H1 (cell line): ENCODE data around the gene IL18BP. TPM values are rescaled to one million over a fixed set of nuclear protein-coding genes. Genes with fewer than 3 reads are reported as not detected.

Source experiments
- CTCF ChIA-PET: fragments of 300-600 bp; sonication (Branson Sonifier 250); formaldehyde crosslinking; loops from one replicate; lab custom pipeline; 2021; ENCODE audit not compliant: partially characterized antibody; lab: Charles Lee
- POLR2A ChIA-PET: fragments of 300-600 bp; sonication (Branson Sonifier 250); formaldehyde crosslinking; loops from one replicate; lab custom pipeline; 2021; ENCODE audit warnings: inconsistent platforms; ENCODE audit not compliant: partially characterized antibody; lab: Charles Lee
- DNase-seq, 2 experiments: peaks; one replicate each; pipeline versions ENCODE4 v3.0.0 to v3.0.0-alpha.2; 2010 to 2022; ENCODE audit warnings: low spot score in 2 of 2, low read depth in 1 of 2, mixed read lengths in 1 of 2
- FAIRE-seq: peaks from 2 replicates; lab custom pipeline; 2011; peaks lifted over from hg19 to GRCh38; lab: Jason Lieb, UNC
- H2AFZ ChIP-seq: 2 replicates; pipeline ENCODE4 v1.8.1; 2012; ENCODE audit warnings: low read length, inconsistent platforms
- H2AK5ac ChIP-seq: 2 replicates; pipeline ENCODE4 v1.6.1; 2013; ENCODE audit warnings: low read depth, low read length
- H2BK120ac ChIP-seq: replicated peaks from 2 replicates; pipeline ENCODE3; 2013; ENCODE audit warnings: low read depth, low read length, inconsistent platforms
- H2BK12ac ChIP-seq: 2 replicates; pipeline ENCODE4 v1.6.1; 2013; ENCODE audit warnings: low read depth, low read length
- H2BK15ac ChIP-seq: 2 replicates; pipeline ENCODE4 v1.6.1; 2013; ENCODE audit warnings: low read length
- H2BK20ac ChIP-seq: 2 replicates; pipeline ENCODE4 v1.6.1; 2013; ENCODE audit warnings: low read length
- H2BK5ac ChIP-seq: 2 replicates; pipeline ENCODE4 v1.6.1; 2013; ENCODE audit warnings: low read depth, low read length
- H3K14ac ChIP-seq: 2 replicates; pipeline ENCODE4 v1.6.1; 2013; ENCODE audit warnings: inconsistent platforms; ENCODE audit not compliant: insufficient read length
- H3K18ac ChIP-seq: 2 replicates; pipeline ENCODE4 v1.6.1; 2013; ENCODE audit warnings: low read length; ENCODE audit errors: extremely low read depth
- H3K23ac ChIP-seq: 2 replicates; pipeline ENCODE4 v1.6.1; 2013; ENCODE audit warnings: inconsistent platforms; ENCODE audit not compliant: insufficient read length
- H3K23me2 ChIP-seq: 2 replicates; pipeline ENCODE4 v1.6.1; 2013; ENCODE audit warnings: low read depth, low read length
- H3K27ac ChIP-seq: 2 replicates; pipeline ENCODE4 v1.6.1; 2011; ENCODE audit warnings: low read depth, low read length, inconsistent platforms
- H3K27me3 ChIP-seq, 4 experiments: replicated peaks in 1 of 4; 1 replicate in 1 of 4; 2 replicates in 3 of 4; pipeline versions ENCODE4 v1.6.1 to v1.8.1; 2011 to 2013; ENCODE audit warnings: low read length in 3 of 4, mild to moderate bottlenecking in 3 of 4, inconsistent platforms in 2 of 4, mixed read lengths in 2 of 4, moderate library complexity in 1 of 4; ENCODE audit not compliant: control insufficient read depth in 3 of 4, insufficient read depth in 3 of 4; ENCODE audit errors: extremely low read depth in 1 of 4
- H3K36me3 ChIP-seq, 4 experiments: 2 replicates each; pipeline versions ENCODE4 v1.6.1 to v1.8.1; 2011 to 2013; ENCODE audit warnings: mild to moderate bottlenecking in 4 of 4, low read length in 3 of 4, moderate library complexity in 2 of 4, control low read depth in 1 of 4, inconsistent platforms in 1 of 4; ENCODE audit not compliant: insufficient read depth in 4 of 4, control insufficient read depth in 2 of 4
- H3K4ac ChIP-seq: replicated peaks from 2 replicates; pipeline ENCODE3; 2013; ENCODE audit warnings: low read length, low read depth, mixed read lengths, inconsistent platforms; ENCODE audit not compliant: insufficient read length
- H3K4me1 ChIP-seq, 4 experiments: replicated peaks in 1 of 4; 1 replicate in 1 of 4; 2 replicates in 3 of 4; pipeline versions ENCODE4 v1.6.1 to v1.8.1; 2011 to 2013; ENCODE audit warnings: low read length in 3 of 4, inconsistent platforms in 2 of 4, mixed read lengths in 1 of 4; ENCODE audit not compliant: insufficient read depth in 4 of 4, control insufficient read depth in 3 of 4
- H3K4me2 ChIP-seq, 2 experiments: 2 replicates each; pipeline versions ENCODE4 v1.6.1 to v1.8.1; 2011 to 2013; ENCODE audit warnings: low read depth in 2 of 2, low read length in 2 of 2, control low read depth in 1 of 2, inconsistent platforms in 1 of 2, mild to moderate bottlenecking in 1 of 2; ENCODE audit not compliant: insufficient read depth in 1 of 2
- H3K4me3 ChIP-seq, 4 experiments: fragments of 200-600, 300-600 bp in 1 of 4; sonication (generic), shearing (Covaris generic), sonication (Bioruptor Twin) in 1 of 4; 2 replicates each; pipeline versions ENCODE4 v1.5.1 to v1.8.1; 2011 to 2016; ENCODE audit warnings: low read length in 4 of 4, low read depth in 3 of 4, control low read depth in 2 of 4, inconsistent platforms in 2 of 4, mild to moderate bottlenecking in 2 of 4, mixed read lengths in 1 of 4, moderate library complexity in 1 of 4; ENCODE audit not compliant: insufficient read depth in 2 of 4; ENCODE audit errors: extremely low read depth in 1 of 4
- H3K56ac ChIP-seq: replicated peaks from 2 replicates; pipeline ENCODE3; 2013; ENCODE audit warnings: low read depth, mild to moderate bottlenecking, mixed read lengths, low read length, inconsistent platforms; ENCODE audit not compliant: insufficient read length
- H3K79me1 ChIP-seq: 2 replicates; pipeline ENCODE4 v1.6.1; 2013; ENCODE audit warnings: low read depth, low read length, control low read depth
- H3K79me2 ChIP-seq, 2 experiments: 2 replicates each; pipeline versions ENCODE4 v1.6.1 to v1.8.1; 2012 to 2013; ENCODE audit warnings: low read length in 2 of 2, mild to moderate bottlenecking in 2 of 2, inconsistent platforms in 1 of 2; ENCODE audit not compliant: insufficient read depth in 2 of 2, control insufficient read depth in 1 of 2
- H3K9ac ChIP-seq, 4 experiments: replicated peaks in 1 of 4; 1 replicate in 1 of 4; 2 replicates in 3 of 4; pipeline versions ENCODE4 v1.6.1 to v1.8.1; 2011 to 2013; ENCODE audit warnings: low read depth in 3 of 4, low read length in 3 of 4, control low read depth in 2 of 4, mild to moderate bottlenecking in 2 of 4, moderate library complexity in 2 of 4, inconsistent platforms in 1 of 4; ENCODE audit errors: extremely low read depth in 1 of 4
- H3K9me3 ChIP-seq, 2 experiments: 2 replicates each; pipeline versions ENCODE4 v1.6.1 to v1.8.1; 2012 to 2013; ENCODE audit warnings: mild to moderate bottlenecking in 2 of 2, moderate library complexity in 2 of 2, control low read depth in 1 of 2, inconsistent platforms in 1 of 2, low read depth in 1 of 2, low read length in 1 of 2, mixed read lengths in 1 of 2; ENCODE audit not compliant: insufficient read depth in 2 of 2
- H4K20me1 ChIP-seq, 2 experiments: replicated peaks in 1 of 2; 2 replicates each; pipeline versions ENCODE3 to v1.8.1; 2011 to 2013; ENCODE audit warnings: inconsistent platforms in 2 of 2, low read length in 2 of 2, mild to moderate bottlenecking in 1 of 2; ENCODE audit not compliant: insufficient read depth in 2 of 2, control insufficient read depth in 1 of 2
- H4K5ac ChIP-seq: 2 replicates; pipeline ENCODE4 v1.6.1; 2013; ENCODE audit warnings: low read length, low read depth, mixed read lengths, inconsistent platforms; ENCODE audit not compliant: insufficient read length
- H4K8ac ChIP-seq: 2 replicates; pipeline ENCODE4 v1.8.0; 2013; ENCODE audit warnings: mild to moderate bottlenecking, moderate library complexity, low read length, inconsistent platforms; ENCODE audit not compliant: insufficient read depth; ENCODE audit errors: extremely low read depth
- H4K91ac ChIP-seq: replicated peaks from 2 replicates; pipeline ENCODE3; 2013; ENCODE audit warnings: low read length, mixed read lengths, inconsistent platforms; ENCODE audit not compliant: insufficient read length
- CBX8 ChIP-seq: fragments of 300-800, 300-1000 bp; sonication (generic); IDR thresholded peaks from 2 replicates; pipeline ENCODE4 v1.7.1; 2016; ENCODE audit warnings: low read depth, low read length, borderline replicate concordance
- GABPA ChIP-seq: IDR thresholded peaks from 2 replicates; pipeline ENCODE4 v1.6.1; 2011; ENCODE audit warnings: mild to moderate bottlenecking, low read length, moderate library complexity, borderline replicate concordance; ENCODE audit not compliant: insufficient read depth
- NANOG ChIP-seq: IDR thresholded peaks from 2 replicates; pipeline ENCODE4 v1.6.1; 2011; ENCODE audit warnings: low read length, low read depth, mild to moderate bottlenecking, inconsistent platforms; ENCODE audit not compliant: insufficient read depth, poor library complexity, severe bottlenecking
- POU5F1 ChIP-seq: IDR thresholded peaks from 2 replicates; pipeline ENCODE4 v1.6.1; 2011; ENCODE audit warnings: low read depth, mild to moderate bottlenecking, low read length, moderate library complexity
- RAD21 ChIP-seq, 2 experiments: IDR thresholded peaks in 1 of 2; conservative IDR thresholded peaks in 1 of 2; 2 replicates each; pipeline ENCODE4 v1.6.1; 2011; ENCODE audit warnings: low read depth in 2 of 2, low read length in 2 of 2, improper control_type of control experiment in 1 of 2, inconsistent platforms in 1 of 2, mild to moderate bottlenecking in 1 of 2, moderate library complexity in 1 of 2
- SAP30 ChIP-seq: fragments of 300-600 bp; sonication (generic); IDR thresholded peaks from 2 replicates; pipeline ENCODE4 v1.7.1; 2012; ENCODE audit warnings: low read length, moderate library complexity, mild to moderate bottlenecking, inconsistent platforms; ENCODE audit not compliant: insufficient read depth, insufficient replicate concordance
- SP1 ChIP-seq: IDR thresholded peaks from 2 replicates; pipeline ENCODE4 v1.6.1; 2011; ENCODE audit warnings: low read depth, low read length
- SRF ChIP-seq: IDR thresholded peaks from 2 replicates; pipeline ENCODE4 v1.6.1; 2011; ENCODE audit warnings: mild to moderate bottlenecking, low read depth, low read length, moderate library complexity
- TAF7 ChIP-seq: optimal IDR thresholded peaks from 2 replicates; pipeline ENCODE3; 2011; ENCODE audit warnings: low read depth, mild to moderate bottlenecking, inconsistent platforms, low read length, moderate library complexity, borderline replicate concordance
- YY1 ChIP-seq: IDR thresholded peaks from 2 replicates; pipeline ENCODE4 v1.6.1; 2011; ENCODE audit warnings: low read depth, mild to moderate bottlenecking, low read length
- WGBS, 2 experiments: shearing (Covaris generic) in 1 of 2; methylation state at CpG; one replicate each; pipeline versions ENCODE4 v1.1.6 to v1.1.7; 2013 to 2015; ENCODE audit warnings: low lambda C conversion rate in 2 of 2, mixed read lengths in 2 of 2, inconsistent platforms in 1 of 2, low coverage in 1 of 2, missing lambda C conversion rate in 1 of 2; ENCODE audit not compliant: insufficient replicate concordance in 2 of 2, insufficient coverage in 1 of 2, insufficient read length in 1 of 2; ENCODE audit errors: extremely low coverage in 1 of 2, missing lambda C conversion rate in 1 of 2; 5-methylcytosine and 5-hydroxymethylcytosine counted together
- polyA plus RNA-seq, 7 experiments: library from polyadenylated mRNA; depleted of rRNA in 3 of 7; stranded (reverse) in 5 of 7; unstranded in 2 of 7; fragments of >200 nt in 5 of 7; fragments of 200-250 nt in 2 of 7; gene quantifications; 1 replicate in 5 of 7; 2 replicates in 1 of 7; 4 replicates in 1 of 7; pipeline versions ENCODE4 v1.2.1 to v1.2.3, GENCODE V29; 2011 to 2013; ENCODE audit warnings: missing spikeins in 2 of 7, mixed read lengths in 2 of 7
- total RNA-seq: library from RNA; stranded (reverse); fragmentation: NEBNext Ultra II Directional; extraction: Animal tissue kit (Norgen Biotek cat#: 25700); gene quantifications from 2 replicates; pipeline ENCODE4 v1.2.1, GENCODE V29; 2021

Gene IL18BP
- total and polyA plus RNA-seq, 2 of the 8 experiments (the other 6 are each of a cell fraction or from before 2014, with no cell fraction given): 9.8 to 17.0 TPM

DNA sequence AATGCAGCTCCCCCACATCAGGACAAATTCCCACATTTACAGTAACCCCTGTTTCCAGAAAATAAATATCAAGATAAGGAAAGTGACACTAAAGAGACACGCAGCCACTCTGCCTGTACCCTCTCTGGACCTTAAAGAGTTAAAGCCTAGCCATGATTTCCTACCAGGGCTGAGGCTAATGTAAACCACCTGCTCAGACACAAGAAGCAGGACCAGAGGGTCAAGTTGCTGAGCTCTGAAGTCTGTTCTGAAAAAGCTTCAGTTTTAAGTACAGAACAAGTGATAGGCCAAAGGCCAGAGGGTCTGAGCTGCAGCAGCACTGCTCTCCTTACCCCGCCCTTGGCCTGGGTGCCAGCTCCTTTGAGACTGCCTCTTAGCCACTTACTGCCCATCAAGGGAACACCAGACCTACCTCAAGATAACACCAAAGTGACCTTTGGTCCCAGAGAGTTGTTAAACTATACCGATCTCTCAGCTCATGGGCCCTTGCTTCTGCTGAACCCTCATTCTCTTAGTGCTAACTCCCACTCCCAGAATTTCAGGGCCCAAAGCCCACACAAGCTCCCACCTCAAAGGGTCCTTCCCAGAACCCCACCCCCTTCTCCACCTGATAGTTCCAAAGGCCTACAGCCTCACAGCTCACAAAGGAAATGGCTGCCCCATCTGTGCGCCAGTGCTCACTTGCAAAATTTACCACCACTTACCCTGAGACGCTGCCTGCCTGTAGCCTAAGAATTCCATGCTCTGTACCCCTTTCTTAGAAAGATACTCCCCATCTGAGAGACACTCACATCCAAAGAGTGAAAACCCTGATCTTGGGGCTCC lies 40.5 kb downstream of the IL18BP start:
- Histone ChIP-seq H3K14ac (no peak overlapping the region), H4K20me1 (no peaks in the 10 kb centered on the region), H3K27me3 (no peaks in the 10 kb centered on the region), H3K18ac (peak overlapping the region; percentile 90; the same call in 1 of the 2 replicates), H3K56ac (no peak overlapping the region), H4K8ac (no peak overlapping the region; the same call in 1 of the 2 replicates), H3K27ac (peak overlapping the region; percentile 52), H3K36me3 (peaks cover 0 to 13% (median 0%) of the 10 kb centered on the region in 4 experiments; a peak in 4 of 8 replicates), H3K79me2 (peaks cover 10 to 68% of the 10 kb centered on the region in 2 experiments; a peak in 3 of 4 replicates), H3K23me2 (peaks cover 7% of the 10 kb centered on the region), H2AK5ac (peak overlapping the region; percentile 57; the same call in 1 of the 2 replicates), H3K9ac (peak overlapping the region in 2 of 4 experiments; percentile 11 to 13; a peak in 2 of 7 replicates), H2BK120ac (no peak overlapping the region), H4K5ac (peak overlapping the region; percentile 45), H3K23ac (no peak overlapping the region), H2BK5ac (peak overlapping the region; percentile 54), H3K4me1 (peaks cover 29 to 36% (median 33%) of the 10 kb centered on the region in 4 experiments), H3K9me3 (no peaks in the 10 kb centered on the region), H4K91ac (peak overlapping the region; percentile 83), H3K79me1 (peaks cover 15% of the 10 kb centered on the region), H2BK20ac (no peak overlapping the region), H2BK15ac (peak overlapping the region; percentile 72; the same call in 1 of the 2 replicates), H2AFZ (no peak overlapping the region), H3K4me3 (peak overlapping the region in 1 of 4 experiments; percentile 55; a peak in 2 of 8 replicates), H3K4ac (peak overlapping the region; percentile 69), H3K4me2 (peak overlapping the region; percentile 73 to 92), H2BK12ac (peak overlapping the region; percentile 78; the same call in 1 of the 2 replicates)
- ChIA-PET POLR2A (interaction anchor here (0.7 to 4.8 kb wide), 14 partner anchors 9 to 258 kb away, joined by 3 to 33 read pairs (median 4); partner anchors contain the start of genes ANAPC15 and LRRC51), CTCF (interaction anchor here (0.8 to 4.6 kb wide), 13 partner anchors 8 to 247 kb away, joined by 3 to 57 read pairs (median 6); no protein-coding TSS in a partner anchor)
- FAIRE-seq (no peak), DNase-seq (no peak)
- 89% methylated on average over 5 of the region's 5 CpGs; no CpG with 5 or more reads in 1 of the 2 experiments for WGBS, 2 experiments
- no peak for TF ChIP-seq SAP30
- TF ChIP-seq NANOG: no peak
- no peak for TF ChIP-seq RAD21 (IDR thresholded peaks at IDR 0.05 in 1 of 2, conservative IDR thresholded peaks at IDR 0.05 in 1 of 2; ENCODE audit: low read depth in 2 of 2, low read length in 2 of 2)
- TF ChIP-seq TAF7: no peak
- TF ChIP-seq SRF: no peak
- TF ChIP-seq CBX8: no peak
- no peak for TF ChIP-seq SP1
- TF ChIP-seq GABPA: no peak
- no peak for TF ChIP-seq POU5F1
- no peak for TF ChIP-seq YY1
